T-helper 1 cell (primary cell): Measurements from ENCODE around the gene VPS37C.
"Not testable (repeated sequence)": the region's sequence is repeated elsewhere in the genome, so short reads cannot be mapped to it uniquely, and the experiment has no call there.

Experiments
- DNase-seq, 5 donors: peaks; one replicate each; pipeline ENCODE4 v3.0.0-alpha.2; 2012 to 2020
- total RNA-seq, 4 donors: gene quantifications; one replicate each; lab custom pipeline; 2026; lab: John Stamatoyannopoulos, UW

Gene VPS37C
- total RNA-seq, result 2.9 to 4.1 (median 3.5) reads per million in 4 donors

DNA sequence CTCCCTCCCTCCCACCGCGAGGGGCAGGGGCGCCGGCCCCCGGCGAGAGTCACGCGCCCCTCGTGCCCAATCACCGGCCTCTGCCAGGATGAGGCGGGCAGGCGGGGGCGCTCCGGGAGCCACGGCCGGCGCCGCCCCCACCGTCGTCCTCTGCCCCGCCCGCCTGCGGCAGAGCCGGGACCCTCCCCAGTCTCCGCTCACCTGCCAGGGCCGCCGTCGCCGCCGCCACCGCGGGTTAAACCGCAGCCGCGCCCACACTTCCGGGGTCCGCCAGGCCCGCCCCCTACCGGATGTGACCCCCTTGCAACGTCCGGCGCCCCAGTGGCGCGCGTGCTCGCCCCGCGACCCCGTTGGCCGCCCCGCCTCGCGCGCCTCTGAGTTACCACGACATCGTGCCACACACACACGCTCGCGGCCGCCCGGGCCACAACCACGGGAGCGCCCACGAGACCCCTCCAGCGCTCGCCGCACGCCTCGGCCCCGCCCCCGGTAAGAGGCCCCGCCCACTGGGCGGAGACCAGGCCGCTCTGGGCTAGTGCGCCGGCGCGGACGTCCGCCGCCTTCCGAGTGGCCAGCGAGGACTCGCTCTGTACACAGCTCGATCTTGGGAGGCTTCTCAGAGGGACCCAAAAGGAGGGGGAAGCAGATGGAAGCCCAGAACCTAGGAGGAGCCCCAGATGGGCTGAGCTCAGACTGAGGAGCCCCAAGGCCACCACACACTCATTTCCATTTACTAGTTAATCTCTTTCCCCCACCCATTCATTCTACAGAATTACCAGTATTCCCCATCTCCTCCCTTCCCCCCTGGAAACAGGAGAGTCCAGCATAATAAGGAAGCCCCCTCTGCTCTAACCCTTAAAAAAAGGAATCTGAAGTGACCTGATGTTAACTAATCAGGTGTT is at the start of gene VPS37C:
TSS of gene VPS37C (minus strand) at position 237 of the 902 bp plus-strand sequence. CDS start 22,597 bp downstream, outside the sequence.
- DNase-seq, result peak; percentile 79 to 93 (median 85)

DNA sequence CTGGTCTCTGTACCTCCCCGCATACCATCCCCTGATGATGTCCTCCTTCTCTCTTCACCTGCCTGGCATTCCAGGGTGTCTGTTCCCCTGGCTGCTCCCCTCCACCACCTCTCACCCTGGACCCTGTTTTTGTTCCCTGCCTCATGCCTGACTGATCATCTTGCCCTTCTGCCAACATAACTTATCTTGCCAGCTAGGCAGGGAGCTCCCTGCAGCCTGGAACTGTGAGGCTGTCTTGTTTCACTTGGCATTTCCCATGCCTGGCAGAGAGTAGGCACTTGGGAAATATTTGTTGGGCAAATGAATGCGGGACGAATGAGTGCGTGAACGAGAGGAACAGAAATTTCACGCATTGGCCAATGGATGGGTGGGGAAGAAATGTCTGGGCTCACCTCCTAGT is 49.4 kb upstream of the VPS37C start:
- DNase-seq, result not testable (repeated sequence)

DNA sequence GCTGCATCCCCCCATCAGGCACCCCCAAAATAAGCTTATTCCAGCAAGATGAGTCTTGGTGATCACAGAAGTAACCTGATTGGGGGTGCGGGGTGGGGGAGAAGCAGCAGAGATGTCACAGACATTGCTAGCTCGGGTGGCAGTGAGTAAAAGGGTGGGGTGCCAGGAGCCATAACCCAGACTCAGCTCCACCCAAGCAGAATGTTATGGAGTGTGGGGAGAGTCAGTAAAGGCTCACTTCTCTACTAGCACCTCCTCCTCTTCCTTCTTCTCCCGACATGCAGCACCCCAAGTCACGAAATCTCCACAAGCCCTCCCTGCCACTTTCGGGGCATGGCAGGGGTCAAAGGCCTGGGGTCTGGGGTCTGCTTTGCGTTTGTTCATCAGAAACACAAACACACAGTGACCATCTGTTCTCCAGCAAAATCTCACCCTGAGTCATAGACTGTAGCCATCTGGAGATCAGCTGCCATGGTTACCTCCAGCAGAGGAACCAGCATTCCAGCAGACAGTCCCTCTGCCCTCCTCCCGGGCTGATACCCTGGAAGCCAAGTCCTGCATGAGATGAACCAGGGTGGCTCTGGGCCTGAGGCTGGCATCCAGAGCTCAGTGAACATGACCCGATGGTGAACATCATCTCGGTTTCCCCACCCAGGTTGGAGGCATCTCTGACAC is 46.5 kb upstream of the VPS37C start:
- DNase-seq, result not testable (repeated sequence)

DNA sequence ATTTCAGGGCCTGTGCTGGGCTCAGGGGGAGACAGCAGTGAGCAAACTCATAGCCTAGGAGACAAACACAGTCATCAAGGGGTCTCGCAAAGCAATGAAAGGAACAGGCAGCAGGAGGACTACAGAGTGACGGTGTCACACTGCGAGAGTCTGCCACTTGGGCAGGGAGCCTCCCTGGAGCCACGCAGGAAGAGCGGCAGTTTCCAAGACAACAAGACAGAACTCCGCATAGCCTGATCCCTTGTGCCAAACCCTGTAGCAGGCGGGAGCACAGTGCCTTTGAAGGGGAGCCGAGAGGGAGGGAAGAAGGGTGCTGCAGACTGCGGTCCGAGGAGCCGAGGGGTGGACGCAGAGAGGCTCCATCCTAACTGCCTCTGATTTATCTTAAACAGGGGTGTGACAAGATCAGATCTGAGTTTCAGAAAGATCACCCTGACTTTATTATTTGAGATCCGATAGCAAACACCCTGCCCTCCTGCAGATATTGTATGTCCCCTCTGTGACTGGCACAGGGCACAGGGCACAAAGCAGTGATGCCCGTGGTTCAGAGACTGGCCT is 43.4 kb upstream of the VPS37C start:
- DNase-seq, result not testable (repeated sequence)

DNA sequence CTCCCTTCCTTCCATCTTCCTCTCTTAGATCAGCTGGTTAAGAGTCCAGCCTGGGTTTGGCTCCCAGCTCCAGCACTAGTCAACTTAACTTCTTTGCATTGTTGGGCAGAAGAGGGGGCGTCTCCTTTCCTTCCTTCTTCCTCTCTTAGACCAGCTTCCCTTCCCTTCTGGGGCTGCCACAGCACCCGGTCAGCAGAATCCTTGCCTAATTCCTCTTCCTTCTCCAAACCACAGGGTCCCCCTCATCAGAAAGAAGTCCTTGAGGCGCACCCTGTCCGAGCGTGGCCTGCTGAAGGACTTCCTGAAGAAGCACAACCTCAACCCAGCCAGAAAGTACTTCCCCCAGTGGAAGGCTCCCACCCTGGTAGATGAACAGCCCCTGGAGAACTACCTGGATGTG is 42.6 kb upstream of the VPS37C start:
- DNase-seq, result not testable (repeated sequence)

GRCh38 chr11:61202950-61203746 is 41.9 kb upstream of the VPS37C start, which contains the start of gene PGA3:
Gene PGA3 (plus strand): TSS chr11:61203515. CDS start chr11:61203565, 50 bp downstream.
- not testable (repeated sequence) for DNase-seq

DNA sequence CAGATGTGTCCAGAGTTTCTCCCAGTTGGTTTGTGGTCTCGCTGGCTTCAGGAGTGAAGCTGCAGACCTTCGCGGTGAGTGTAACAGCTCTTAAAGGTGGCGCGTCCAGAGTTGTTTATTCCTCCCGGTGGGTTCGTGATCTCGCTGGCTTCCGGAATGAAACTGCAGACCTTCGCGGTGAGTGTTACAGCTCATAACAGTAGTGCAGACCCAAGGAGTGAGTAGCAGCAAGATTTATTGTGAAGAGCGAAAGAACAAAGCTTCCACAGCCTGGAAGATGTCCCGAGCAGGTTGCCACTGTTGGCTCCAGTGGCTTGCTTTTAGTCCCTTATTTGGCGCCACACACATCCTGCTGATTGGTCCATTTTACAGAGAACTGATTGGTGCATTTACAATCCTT is 40.2 kb upstream of the VPS37C start:
- peak in 1 of 5 donors; percentile 5 for DNase-seq

DNA sequence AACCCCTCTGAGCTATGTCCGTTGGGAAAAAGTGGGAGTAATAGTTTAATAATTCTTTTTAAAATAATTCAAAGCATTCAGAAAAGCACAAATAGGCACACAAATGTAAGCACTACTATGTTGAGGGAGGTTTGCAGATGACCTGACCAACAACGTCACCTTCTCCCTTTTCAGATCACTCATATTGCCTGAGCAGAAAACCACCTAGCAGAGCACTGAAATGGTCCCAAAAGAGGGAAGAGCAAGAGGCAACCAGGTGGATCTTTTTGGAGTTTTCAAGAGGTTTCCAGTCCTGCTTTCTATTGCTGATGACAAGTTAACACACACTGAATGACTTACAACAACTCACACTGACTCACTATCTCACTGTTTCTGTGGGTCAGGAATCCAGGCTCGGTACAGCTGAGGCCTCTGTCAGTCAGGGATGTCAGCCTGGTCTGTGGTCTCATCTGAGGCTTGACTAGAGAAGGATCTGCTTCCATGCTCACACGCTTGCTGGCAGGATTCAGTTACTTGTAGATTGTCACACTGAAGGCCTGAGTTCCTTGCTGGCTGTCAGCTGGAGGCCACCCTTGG is 37.8 kb upstream of the VPS37C start:
- no peak for DNase-seq

GRCh38 chr11:61198361-61198760 is 37.1 kb upstream of the VPS37C start:
- DNase-seq, result no peak

DNA sequence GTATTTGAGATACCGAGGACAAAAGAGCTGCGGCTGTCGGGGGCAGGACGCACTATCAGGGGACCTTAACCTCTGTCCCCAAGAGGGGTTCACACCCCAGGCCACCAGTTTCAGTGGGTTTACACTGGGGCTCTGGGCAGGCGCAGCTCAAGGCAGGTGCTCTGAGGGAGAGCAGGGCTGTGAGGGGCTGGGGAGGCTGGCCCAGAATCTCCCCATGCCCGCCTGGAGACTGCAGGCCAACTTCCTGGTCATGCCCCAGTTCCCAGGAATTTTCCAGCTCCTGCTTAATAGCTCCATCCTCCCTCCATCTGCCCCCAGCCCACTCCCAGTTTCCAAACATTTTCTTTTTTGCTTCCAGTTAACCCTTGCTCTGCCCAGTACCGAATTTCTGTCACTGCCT is 34.5 kb upstream of the VPS37C start:
- no peak for DNase-seq

DNA sequence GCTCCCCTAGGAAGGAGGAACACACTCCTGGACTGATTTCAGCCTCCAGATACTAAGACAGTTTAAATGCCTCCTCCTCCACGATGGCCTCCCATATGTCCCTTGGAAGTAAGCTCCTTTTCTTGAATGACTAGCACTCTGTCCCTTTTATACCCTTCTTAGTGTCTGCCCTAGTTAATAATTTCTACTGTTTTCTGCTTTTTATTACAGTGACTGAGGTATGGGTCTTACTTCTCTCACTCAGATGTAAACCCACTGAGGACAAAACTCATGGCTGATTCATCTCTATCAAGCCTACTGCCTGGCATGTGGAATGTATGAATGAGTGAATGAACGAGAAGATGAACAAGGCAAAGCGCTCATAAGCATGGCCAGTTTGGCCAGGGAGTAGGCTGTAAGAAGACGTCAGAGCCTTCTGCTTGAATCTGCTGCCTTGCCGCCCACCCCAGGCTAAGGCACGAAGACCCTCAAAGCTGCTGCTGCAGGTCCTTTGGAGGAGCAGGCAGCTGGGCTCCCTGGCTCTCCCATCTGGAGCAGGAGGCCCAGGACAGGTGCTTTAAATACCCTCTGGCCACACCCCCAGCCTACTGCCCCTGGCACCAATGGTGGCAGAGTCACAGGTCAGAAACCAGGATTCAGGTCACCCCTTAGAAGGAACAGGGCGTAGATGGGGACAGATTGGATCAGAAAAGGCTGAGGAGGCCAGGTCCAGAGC is 33.9 kb upstream of the VPS37C start:
- no peak for DNase-seq

DNA sequence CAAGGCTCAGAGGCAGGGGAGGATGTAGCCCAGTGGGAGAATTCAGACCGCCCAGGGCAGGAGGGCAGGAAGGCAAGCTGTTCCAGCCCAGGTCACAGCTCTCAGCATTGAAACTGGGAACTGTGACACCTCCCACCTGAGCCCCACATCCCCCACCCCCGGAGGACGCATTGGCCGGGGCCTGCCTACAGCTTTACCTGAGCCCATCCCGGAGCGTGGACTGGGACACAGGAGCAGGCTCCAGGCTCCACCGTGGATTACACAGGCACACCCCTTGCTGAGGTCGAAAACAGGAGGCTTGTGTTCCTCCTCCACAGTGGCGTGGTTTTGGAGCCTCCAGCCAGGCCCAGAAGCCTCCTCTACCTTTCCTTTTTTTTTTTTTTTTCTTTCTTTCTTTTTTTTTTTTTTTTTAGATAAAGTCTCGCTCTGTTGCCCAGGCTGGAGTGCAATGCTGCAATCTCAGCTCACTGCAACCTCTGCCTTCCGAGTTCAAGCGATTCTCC is 33.0 kb upstream of the VPS37C start:
- DNase-seq, result no peak

GRCh38 chr11:61193596-61193995 is 32.4 kb upstream of the VPS37C start:
- no peak for DNase-seq

- DNase-seq, result no peak
Measured at GRCh38 chr11:61189933-61190332, 28.7 kb upstream of the VPS37C start.

GRCh38 chr11:61187505-61188130 is 26.4 kb upstream of the VPS37C start:
- peak; percentile 44 to 78 (median 68) for DNase-seq

GRCh38 chr11:61186504-61186903 is 25.3 kb upstream of the VPS37C start:
- DNase-seq, result no peak

DNA sequence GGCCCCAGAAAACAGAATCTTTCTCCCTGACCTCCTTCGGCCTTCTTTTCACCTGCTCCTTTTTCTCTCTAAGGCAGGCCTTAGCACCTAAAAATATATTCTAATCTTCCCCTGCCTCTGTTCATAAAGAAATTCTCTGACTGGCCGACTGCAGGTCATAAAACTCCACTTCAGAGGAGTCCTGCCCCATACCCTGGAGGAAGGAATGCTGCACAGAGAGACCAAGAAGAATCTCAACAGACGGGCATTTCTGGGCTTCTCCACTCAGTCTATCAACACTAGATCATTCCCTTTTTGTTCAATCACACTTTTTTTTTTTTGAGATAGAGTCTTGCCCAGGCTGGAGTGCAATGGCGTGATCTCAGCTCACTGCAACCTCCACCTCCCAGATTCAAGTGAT is 22.4 kb upstream of the VPS37C start:
- no peak for DNase-seq

- DNase-seq, result no peak
Measured at GRCh38 chr11:61181489-61181888, 20.3 kb upstream of the VPS37C start.

DNA sequence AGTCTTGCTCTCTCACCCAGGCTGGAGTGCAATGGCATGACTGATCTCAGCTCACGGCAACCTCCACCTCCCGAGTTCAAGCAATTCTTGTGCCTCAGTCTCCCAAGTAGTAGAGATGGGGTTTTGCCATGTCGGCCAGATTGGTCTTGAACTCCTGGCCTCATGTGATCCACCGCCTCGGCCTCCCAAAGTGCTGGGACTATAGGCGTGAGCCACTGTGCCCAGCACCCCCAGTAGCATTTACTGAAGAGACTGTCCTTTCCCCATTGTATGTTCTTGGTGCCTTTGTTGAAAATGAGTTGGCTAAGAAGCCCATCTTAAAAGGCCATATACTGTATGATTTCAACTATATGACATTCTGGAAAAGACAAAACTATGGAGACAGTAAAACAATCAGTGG is 19.0 kb upstream of the VPS37C start:
- DNase-seq, result not testable (repeated sequence)

- no peak for DNase-seq
Measured at GRCh38 chr11:61176446-61176845, 15.2 kb upstream of the VPS37C start.

DNA sequence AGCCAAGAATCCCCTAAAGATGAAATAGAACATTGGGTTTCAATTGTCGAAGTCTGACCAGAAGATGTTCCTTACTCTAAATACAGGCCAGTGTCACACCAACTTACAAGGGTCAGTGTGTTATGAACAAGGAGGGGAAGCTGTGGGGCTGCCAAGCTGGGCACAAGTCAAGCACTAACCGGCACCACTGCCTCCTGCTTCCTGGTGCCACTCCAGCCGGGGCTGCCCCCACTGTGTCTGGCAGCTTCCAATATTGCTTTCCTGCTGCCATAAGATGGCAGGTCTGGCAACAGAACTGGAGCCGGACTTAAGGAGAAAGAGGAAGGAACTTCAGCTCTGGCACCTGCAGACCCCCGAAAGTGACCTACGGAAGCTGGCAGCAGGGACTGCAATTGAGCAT is 13.7 kb upstream of the VPS37C start:
- DNase-seq, result no peak
